Calu3 (cell line): ENCODE measurements around the gene LIG1. TPM values are rescaled to one million over a fixed set of nuclear protein-coding genes. Genes with fewer than 3 reads are reported as not detected.

Experiments used
- BruUV-seq: library from RNA; stranded (reverse); fragments of 400-500 nt; replicated peaks from 2 replicates; lab custom pipeline; 2021; lab: Mats Ljungman, UMichigan
- CTCF ChIA-PET: fragments of 300-600 bp; sonication (Branson Sonifier 250); formaldehyde crosslinking; loops from one replicate; lab custom pipeline; 2022; ENCODE audit warnings: antibody characterized with exemption; lab: Charles Lee
- DNase-seq: peaks from one replicate; pipeline ENCODE4 v3.0.0; 2022
- H3K27ac Mint-ChIP-seq: one replicate; pipeline ENCODE4 v1.8.0; 2022; ENCODE audit warnings: mixed read lengths; ENCODE audit not compliant: unreplicated experiment
- H3K27me3 Mint-ChIP-seq: one replicate; pipeline ENCODE4 v1.8.0; 2022; ENCODE audit warnings: mixed read lengths; ENCODE audit not compliant: unreplicated experiment
- H3K36me3 Mint-ChIP-seq: one replicate; pipeline ENCODE4 v1.8.0; 2022; ENCODE audit warnings: mild to moderate bottlenecking, moderate library complexity, mixed read lengths; ENCODE audit not compliant: insufficient read depth, unreplicated experiment
- H3K4me1 Mint-ChIP-seq: one replicate; pipeline ENCODE4 v1.8.0; 2022; ENCODE audit warnings: mild to moderate bottlenecking, low read depth, mixed read lengths; ENCODE audit not compliant: unreplicated experiment
- H3K4me3 Mint-ChIP-seq: one replicate; pipeline ENCODE4 v1.8.0; 2022; ENCODE audit warnings: mild to moderate bottlenecking, low read depth, moderate library complexity, mixed read lengths; ENCODE audit not compliant: unreplicated experiment
- H3K9me3 Mint-ChIP-seq: one replicate; pipeline ENCODE4 v1.8.0; 2022; ENCODE audit warnings: low read depth, mixed read lengths; ENCODE audit not compliant: unreplicated experiment
- CTCF ChIP-seq: fragments of 200-600 bp; IDR thresholded peaks from one replicate; pipeline ENCODE4 v1.8.0; 2022; ENCODE audit warnings: antibody characterized with exemption; ENCODE audit not compliant: unreplicated experiment
- intact Hi-C: fragments of 100-400 bp; cut with micrococcal nuclease; formaldehyde crosslinking; loops from one replicate; pipeline ENCODE4 v1.10.0; 2022; ENCODE audit not compliant: unreplicated experiment
- total RNA-seq: library from RNA; stranded (reverse); gene quantifications from 2 replicates; pipeline ENCODE4 v1.2.3, GENCODE V29; 2022

LIG1 gene
- total RNA-seq, 1 experiment from 2014 or later = 99.3 TPM

- no peaks in the 10 kb centered on the region for H3K4me1 Mint-ChIP-seq
- DNase-seq = no peak
- no peak overlapping the region for H3K4me3 Mint-ChIP-seq
- CTCF ChIA-PET = interaction anchor here (1.6 kb wide), 1 partner anchor 19 kb away, joined by 4 read pairs; no protein-coding TSS in a partner anchor
- intact Hi-C loops = no loop called here
- BruUV-seq = no TSS peak
- H3K9me3 Mint-ChIP-seq = no peaks in the 10 kb centered on the region
- H3K27me3 Mint-ChIP-seq = no peaks in the 10 kb centered on the region
- H3K36me3 Mint-ChIP-seq = no peaks in the 10 kb centered on the region
- TF ChIP-seq CTCF = no peak
- H3K27ac Mint-ChIP-seq = no peak overlapping the region
These were observed 39.9 kb upstream of the LIG1 start for GRCh38 chr19:48210005-48210404.

- no peak for TF ChIP-seq CTCF
- H3K36me3 Mint-ChIP-seq = no peaks in the 10 kb centered on the region
- CTCF ChIA-PET = no interaction called here
- H3K4me3 Mint-ChIP-seq = no peak overlapping the region
- no peaks in the 10 kb centered on the region for H3K9me3 Mint-ChIP-seq
- no peak overlapping the region for H3K27ac Mint-ChIP-seq
- intact Hi-C loops = no loop called here
- no peaks in the 10 kb centered on the region for H3K27me3 Mint-ChIP-seq
- H3K4me1 Mint-ChIP-seq = no peaks in the 10 kb centered on the region
- BruUV-seq = no TSS peak
- DNase-seq = no peak
These were observed 36.4 kb upstream of the LIG1 start for GRCh38 chr19:48206397-48207093.

DNA sequence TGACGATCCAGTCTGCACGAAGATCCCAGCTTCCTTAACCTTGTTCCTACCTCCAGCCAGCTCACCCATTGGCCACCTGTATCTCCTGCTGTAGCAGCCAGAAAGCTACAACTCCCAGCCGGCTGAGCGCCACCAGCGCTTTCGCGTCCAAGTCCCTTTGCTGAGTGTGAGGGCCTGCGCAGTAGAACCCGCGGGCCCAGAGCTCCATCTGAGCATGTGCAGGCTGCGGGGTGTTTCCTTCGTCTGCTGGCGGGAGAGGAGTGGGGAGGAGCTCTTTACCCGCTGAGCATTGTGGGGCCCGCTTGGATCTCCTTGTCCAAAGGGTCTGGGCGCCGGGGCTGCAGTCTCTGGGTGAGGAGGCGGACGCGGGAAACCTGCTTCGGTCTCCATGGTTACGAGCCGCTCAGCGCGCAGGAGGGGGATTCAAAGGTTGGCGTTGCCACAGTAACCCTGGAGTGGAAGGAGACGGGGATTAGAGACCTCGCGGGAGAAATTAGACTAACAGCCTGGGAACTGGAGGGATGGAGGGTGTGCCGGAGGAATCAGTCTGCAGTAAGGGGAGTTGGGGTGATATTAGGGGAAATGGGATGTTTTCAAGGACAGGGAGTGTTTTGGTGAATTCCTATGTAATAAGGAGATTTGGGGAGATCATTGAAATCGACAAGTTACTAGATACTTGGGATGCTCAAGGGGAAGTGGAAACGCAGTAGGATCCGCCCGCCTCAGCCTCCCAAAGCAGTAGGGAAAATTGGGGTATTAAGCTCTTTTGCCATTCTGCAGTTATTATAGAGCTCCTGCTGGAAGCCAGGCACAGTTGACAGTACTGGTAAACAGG, 33.9 kb upstream of the LIG1 start:
- BruUV-seq = no TSS peak
- DNase-seq = peak; percentile 97
- intact Hi-C loops = loop anchor here (5.0 kb wide), 1 partner anchor 53 kb away; the partner anchor contains the start of gene CARD8
- Mint-ChIP-seq H3K36me3 (no peaks in the 10 kb centered on the region), H3K9me3 (no peaks in the 10 kb centered on the region), H3K27ac (no peak overlapping the region), H3K27me3 (no peaks in the 10 kb centered on the region), H3K4me1 (no peaks in the 10 kb centered on the region), H3K4me3 (no peak overlapping the region)
- CTCF ChIA-PET = interaction anchor here (0.6 to 1.3 kb wide), 11 partner anchors 8 to 187 kb away, joined by 3 to 6 read pairs (median 4); partner anchors contain the start of genes CARD8, KDELR1 and PLA2G4C
- no peak for TF ChIP-seq CTCF

GRCh38 chr19:48203222-48203793, 33.2 kb upstream of the LIG1 start:
- TSS peak; percentile 91 for BruUV-seq
- H3K9me3 Mint-ChIP-seq = no peaks in the 10 kb centered on the region
- CTCF ChIA-PET = interaction anchor here (0.6 to 1.3 kb wide), 11 partner anchors 9 to 188 kb away, joined by 3 to 6 read pairs (median 4); partner anchors contain the start of genes CARD8, KDELR1 and PLA2G4C
- no peak for TF ChIP-seq CTCF
- intact Hi-C loops = loop anchor here (5.0 kb wide), 1 partner anchor 54 kb away; the partner anchor contains the start of gene CARD8
- no peak for DNase-seq
- no peaks in the 10 kb centered on the region for H3K36me3 Mint-ChIP-seq
- H3K4me3 Mint-ChIP-seq = no peak overlapping the region
- no peak overlapping the region for H3K27ac Mint-ChIP-seq
- H3K27me3 Mint-ChIP-seq = no peaks in the 10 kb centered on the region
- no peaks in the 10 kb centered on the region for H3K4me1 Mint-ChIP-seq
